HepG2 (cell line): ENCODE data around the gene NUBP1. TPM values are rescaled to one million over a fixed set of nuclear protein-coding genes. Genes with fewer than 3 reads are reported as not detected.
A peak's percentile ranks its signal among the peaks of the same experiment; 100 is the strongest.

Source experiments
- AFF4 ChIP-seq: sonication (generic); formaldehyde crosslinking; IDR thresholded peaks from 2 replicates; pipeline ENCODE4 v1.4.0; 2020; ENCODE audit warnings: missing genetic modification reagents
- ARNTL ChIP-seq: sonication (generic); formaldehyde crosslinking; IDR thresholded peaks from 2 replicates; pipeline ENCODE4 v1.4.0; 2020; ENCODE audit warnings: mild to moderate bottlenecking, missing genetic modification reagents
- BORCS8-MEF2B ChIP-seq: sonication (generic); formaldehyde crosslinking; IDR thresholded peaks from 2 replicates; pipeline ENCODE4 v1.8.0; 2022; ENCODE audit warnings: mild to moderate bottlenecking, missing genetic modification reagents
- BRD4 ChIP-seq: sonication (generic); formaldehyde crosslinking; IDR thresholded peaks from 2 replicates; pipeline ENCODE4 v1.4.0; 2020; ENCODE audit warnings: missing genetic modification reagents
- DRAP1 ChIP-seq: IDR thresholded peaks from 2 replicates; pipeline ENCODE4 v1.6.1; 2016; ENCODE audit warnings: missing genetic modification reagents, missing compliant biosample characterization
- E2F1 ChIP-seq: sonication (generic); formaldehyde crosslinking; IDR thresholded peaks from 2 replicates; pipeline ENCODE4 v1.5.0; 2020; ENCODE audit warnings: missing genetic modification reagents
- LBX2 ChIP-seq: sonication (generic); formaldehyde crosslinking; IDR thresholded peaks from 2 replicates; pipeline ENCODE4 v1.5.0; 2020; ENCODE audit warnings: missing genetic modification reagents, mild to moderate bottlenecking, borderline replicate concordance
- POGK ChIP-seq: sonication (generic); formaldehyde crosslinking; conservative IDR thresholded peaks from 2 replicates; pipeline ENCODE4 v1.8.0; 2022; ENCODE audit warnings: mild to moderate bottlenecking, moderate library complexity, missing genetic modification reagents
- PRDM4 ChIP-seq: sonication (generic); formaldehyde crosslinking; IDR thresholded peaks from 2 replicates; pipeline ENCODE4 v1.9.0; 2021; ENCODE audit warnings: missing genetic modification reagents, borderline replicate concordance
- SIX4 ChIP-seq: sonication (generic); formaldehyde crosslinking; IDR thresholded peaks from 2 replicates; pipeline ENCODE4 v1.4.0; 2020; ENCODE audit warnings: missing genetic modification reagents
- SMARCC2 ChIP-seq: fragments of 450-650 bp; IDR thresholded peaks from 2 replicates; pipeline ENCODE4 v1.6.1; 2017; ENCODE audit warnings: antibody characterized with exemption, mild to moderate bottlenecking
- ZBTB7A ChIP-seq: sonication (generic); formaldehyde crosslinking; IDR thresholded peaks from 2 replicates; pipeline ENCODE4 v1.8.0; 2022; ENCODE audit warnings: mild to moderate bottlenecking, missing genetic modification reagents
- ZC3H4 ChIP-seq: sonication (generic); formaldehyde crosslinking; IDR thresholded peaks from 2 replicates; pipeline ENCODE4 v1.4.0; 2020; ENCODE audit warnings: missing genetic modification reagents, borderline replicate concordance
- ZNF160 ChIP-seq: sonication (generic); formaldehyde crosslinking; IDR thresholded peaks from 2 replicates; pipeline ENCODE4 v1.8.0; 2022; ENCODE audit warnings: mild to moderate bottlenecking, inconsistent platforms, missing genetic modification reagents
- ZNF607 ChIP-seq: sonication (generic); formaldehyde crosslinking; IDR thresholded peaks from 2 replicates; pipeline ENCODE4 v1.5.1; 2020; ENCODE audit warnings: missing genetic modification reagents, mild to moderate bottlenecking, borderline replicate concordance
- polyA plus RNA-seq, 8 experiments: library from polyadenylated mRNA; depleted of rRNA in 3 of 8; stranded (reverse) in 7 of 8; unstranded in 1 of 8; fragments of >200 nt; fragmentation: Illumina TruSeq in 4 of 8; extraction: Trizol in 4 of 8; gene quantifications; 2 replicates each; pipeline versions ENCODE4 v1.2.1 to v1.2.3, GENCODE V29; 2011 to 2016; ENCODE audit warnings: low read depth in 4 of 8, missing spikeins in 1 of 8, mixed read lengths in 1 of 8; ENCODE audit not compliant: insufficient read depth in 1 of 8
- total RNA-seq, 5 experiments: library from RNA; depleted of rRNA; stranded (reverse); fragments of >200 nt; fragmentation: Illumina TruSeq; extraction: Trizol; gene quantifications; 2 replicates each; pipeline ENCODE4 v1.2.3, GENCODE V29; 2016; ENCODE audit warnings: low read depth in 1 of 5

The NUBP1 gene
- total and polyA plus RNA-seq, 2 of the 13 experiments (the other 11 are each of a cell fraction or from before 2014, with no cell fraction given), result 53.5 to 70.4 TPM

GRCh38 chr16:10743610-10744369, at the start of gene NUBP1 (continued):
- TF ChIP-seq AFF4 (no peak), ARNTL (CRISPR knock-in tag) (peak; percentile 93), DRAP1 (CRISPR knock-in tag) (peak; percentile 100), E2F1 (CRISPR knock-in tag) (peak; percentile 87), POGK (CRISPR knock-in tag) (peak; percentile 92), BRD4 (peak; percentile 97), LBX2 (CRISPR knock-in tag) (peak; percentile 99; the same call in 1 of the 2 replicates), SMARCC2 (no peak), ZNF160 (CRISPR knock-in tag) (peak; percentile 88), ZC3H4 (peak; percentile 96; the same call in 1 of the 2 replicates), BORCS8-MEF2B (CRISPR knock-in tag) (peak; percentile 99), ZNF607 (peak; percentile 100), SIX4 (CRISPR knock-in tag) (peak; percentile 78), ZBTB7A (CRISPR knock-in tag) (peak; percentile 94; the same call in 1 of the 2 replicates), PRDM4 (CRISPR knock-in tag) (no peak; the same call in 1 of the 2 replicates)
